ENCODE measurements around the gene CLCF1.

Gene CLCF1

GRCh38 chr11:67409261-67409666 lies 35.9 kb upstream of the CLCF1 start:
- Histone ChIP-seq H3K27ac (ENCODE audit: insufficient read depth in 1 of 2, low read depth in 1 of 2, low read length in 2 of 2, poor library complexity in 1 of 2, severe bottlenecking in 2 of 2) (peak overlapping the region in 1 of 2 experiments; percentile 64), H3K4me3 (ENCODE audit: control insufficient read depth in 1 of 7, extremely low read depth in 1 of 7, insufficient read depth in 4 of 7, low read depth in 2 of 7, low read length in 6 of 7) (peak overlapping the region in 5 of 7 experiments; percentile 10 to 58 (median 56)), H3K27me3 (replicated peaks in 2 of 5; ENCODE audit: control insufficient read depth in 4 of 5, insufficient read depth in 5 of 5, low read length in 4 of 5) (no peaks in the 10 kb centered on the region), H3K4me1 (ENCODE audit: control extremely low read depth in 1 of 4, control insufficient read depth in 4 of 4, insufficient read depth in 4 of 4, low read length in 3 of 4) (peaks cover 8 to 94% (median 92%) of the 10 kb centered on the region in 4 experiments), H3K9me3 (ENCODE audit: control extremely low read depth in 1 of 5, control insufficient read depth in 4 of 5, insufficient read depth in 2 of 5, low read depth in 1 of 5, low read length in 4 of 5) (no peaks in the 10 kb centered on the region), H3K36me3 (ENCODE audit: control insufficient read depth in 4 of 4, insufficient read depth in 4 of 4, low read length in 3 of 4) (peaks cover 0 to 37% (median 11%) of the 10 kb centered on the region in 4 experiments)
- CTCF ChIA-PET = interaction anchor here (1.6 to 3.4 kb wide), 2 partner anchors 10 to 19 kb away, joined by 7 to 22 read pairs; partner anchors contain the start of gene RPS6KB2
- DNase-seq = peak; percentile 61 to 92 (median 85)
- WGBS (ENCODE audit: insufficient coverage) = under 1% methylated on average over 23 of the region's 24 CpGs
- POLR2A ChIA-PET = interaction anchor here (0.8 to 1.3 kb wide), 3 partner anchors 10 to 28 kb away, joined by 3 to 15 read pairs (median 9); partner anchors contain the start of gene PTPRCAP

GRCh38 chr11:67408437-67409200 lies 35.2 kb upstream of the CLCF1 start:
- POLR2A ChIA-PET = interaction anchor here (0.8 to 1.3 kb wide), 3 partner anchors 10 to 29 kb away, joined by 3 to 15 read pairs (median 9); partner anchors contain the start of gene PTPRCAP
- 25% methylated on average over 9 of the region's 18 CpGs for WGBS (ENCODE audit: insufficient coverage)
- Histone ChIP-seq H3K4me3 (ENCODE audit: control insufficient read depth in 1 of 7, extremely low read depth in 1 of 7, insufficient read depth in 4 of 7, low read depth in 2 of 7, low read length in 6 of 7) (peak overlapping the region in 5 of 7 experiments; percentile 10 to 58 (median 56)), H3K27me3 (replicated peaks in 2 of 5; ENCODE audit: control insufficient read depth in 4 of 5, insufficient read depth in 5 of 5, low read length in 4 of 5) (no peaks in the 10 kb centered on the region), H3K27ac (ENCODE audit: insufficient read depth in 1 of 2, low read depth in 1 of 2, low read length in 2 of 2, poor library complexity in 1 of 2, severe bottlenecking in 2 of 2) (peak overlapping the region in 1 of 2 experiments; percentile 64), H3K9me3 (ENCODE audit: control extremely low read depth in 1 of 5, control insufficient read depth in 4 of 5, insufficient read depth in 2 of 5, low read depth in 1 of 5, low read length in 4 of 5) (no peaks in the 10 kb centered on the region), H3K4me1 (ENCODE audit: control extremely low read depth in 1 of 4, control insufficient read depth in 4 of 4, insufficient read depth in 4 of 4, low read length in 3 of 4) (peaks cover 8 to 99% (median 98%) of the 10 kb centered on the region in 4 experiments), H3K36me3 (ENCODE audit: control insufficient read depth in 4 of 4, insufficient read depth in 4 of 4, low read length in 3 of 4) (peaks cover 0 to 37% (median 11%) of the 10 kb centered on the region in 4 experiments)
- CTCF ChIA-PET = interaction anchor here (0.9 to 3.4 kb wide), 3 partner anchors 10 to 60 kb away, joined by 4 to 22 read pairs (median 7); partner anchors contain the start of genes RPS6KB2 and TMEM134
- DNase-seq = no peak

GRCh38 chr11:67407688-67408163 lies 34.3 kb upstream of the CLCF1 start:
- H3K27ac ChIP-seq (ENCODE audit: insufficient read depth in 1 of 2, low read depth in 1 of 2, low read length in 2 of 2, poor library complexity in 1 of 2, severe bottlenecking in 2 of 2) = no peak overlapping the region
- H3K9me3 ChIP-seq (ENCODE audit: control extremely low read depth in 1 of 5, control insufficient read depth in 4 of 5, insufficient read depth in 2 of 5, low read depth in 1 of 5, low read length in 4 of 5) = no peaks in the 10 kb centered on the region
- H3K4me3 ChIP-seq (ENCODE audit: control insufficient read depth in 1 of 7, extremely low read depth in 1 of 7, insufficient read depth in 4 of 7, low read depth in 2 of 7, low read length in 6 of 7) = peak overlapping the region in 3 of 7 experiments; percentile 1 to 57 (median 23)
- H3K27me3 ChIP-seq (replicated peaks in 2 of 5; ENCODE audit: control insufficient read depth in 4 of 5, insufficient read depth in 5 of 5, low read length in 4 of 5) = no peaks in the 10 kb centered on the region
- peaks cover 11 to 100% (median 98%) of the 10 kb centered on the region in 4 experiments for H3K4me1 ChIP-seq (ENCODE audit: control extremely low read depth in 1 of 4, control insufficient read depth in 4 of 4, insufficient read depth in 4 of 4, low read length in 3 of 4)
- CTCF ChIA-PET = interaction anchor here (0.9 to 3.4 kb wide), 3 partner anchors 11 to 61 kb away, joined by 3 to 22 read pairs (median 4); partner anchors contain the start of gene TMEM134
- no peak for DNase-seq
- POLR2A ChIA-PET = no interaction called here
- peaks cover 0 to 37% (median 11%) of the 10 kb centered on the region in 4 experiments for H3K36me3 ChIP-seq (ENCODE audit: control insufficient read depth in 4 of 4, insufficient read depth in 4 of 4, low read length in 3 of 4)
- 88% methylated on average over 11 of the region's 12 CpGs for WGBS (ENCODE audit: insufficient coverage)

GRCh38 chr11:67406969-67407687 lies 33.7 kb upstream of the CLCF1 start:
- Histone ChIP-seq H3K4me3 (ENCODE audit: control insufficient read depth in 1 of 7, extremely low read depth in 1 of 7, insufficient read depth in 4 of 7, low read depth in 2 of 7, low read length in 6 of 7) (peak overlapping the region in 1 of 7 experiments; percentile 23), H3K9me3 (ENCODE audit: control extremely low read depth in 1 of 5, control insufficient read depth in 4 of 5, insufficient read depth in 2 of 5, low read depth in 1 of 5, low read length in 4 of 5) (no peaks in the 10 kb centered on the region), H3K27me3 (replicated peaks in 2 of 5; ENCODE audit: control insufficient read depth in 4 of 5, insufficient read depth in 5 of 5, low read length in 4 of 5) (no peaks in the 10 kb centered on the region), H3K27ac (ENCODE audit: insufficient read depth in 1 of 2, low read depth in 1 of 2, low read length in 2 of 2, poor library complexity in 1 of 2, severe bottlenecking in 2 of 2) (peak overlapping the region in 1 of 2 experiments; percentile 34), H3K4me1 (ENCODE audit: control extremely low read depth in 1 of 4, control insufficient read depth in 4 of 4, insufficient read depth in 4 of 4, low read length in 3 of 4) (peaks cover 15 to 100% (median 98%) of the 10 kb centered on the region in 4 experiments), H3K36me3 (ENCODE audit: control insufficient read depth in 4 of 4, insufficient read depth in 4 of 4, low read length in 3 of 4) (peaks cover 0 to 37% (median 11%) of the 10 kb centered on the region in 4 experiments)
- 76% methylated on average over 7 of the region's 12 CpGs for WGBS (ENCODE audit: insufficient coverage)
- DNase-seq = no peak
- CTCF ChIA-PET = interaction anchor here (0.6 to 3.4 kb wide), 3 partner anchors 12 to 1272 kb away, joined by 3 to 22 read pairs (median 3); no protein-coding TSS in a partner anchor
- POLR2A ChIA-PET = no interaction called here

GRCh38 chr11:67406420-67406968 lies 33.1 kb upstream of the CLCF1 start:
- peak overlapping the region in 1 of 2 experiments; percentile 61 for H3K27ac ChIP-seq (ENCODE audit: insufficient read depth in 1 of 2, low read depth in 1 of 2, low read length in 2 of 2, poor library complexity in 1 of 2, severe bottlenecking in 2 of 2)
- no peak for DNase-seq
- no peaks in the 10 kb centered on the region for H3K9me3 ChIP-seq (ENCODE audit: control extremely low read depth in 1 of 5, control insufficient read depth in 4 of 5, insufficient read depth in 2 of 5, low read depth in 1 of 5, low read length in 4 of 5)
- no peak overlapping the region for H3K4me3 ChIP-seq (ENCODE audit: control insufficient read depth in 1 of 7, extremely low read depth in 1 of 7, insufficient read depth in 4 of 7, low read depth in 2 of 7, low read length in 6 of 7)
- ChIA-PET POLR2A (no interaction called here), CTCF (interaction anchor here (0.6 to 3.4 kb wide), 2 partner anchors 13 to 1271 kb away, joined by 3 to 22 read pairs; no protein-coding TSS in a partner anchor)
- peaks cover 0 to 37% (median 11%) of the 10 kb centered on the region in 4 experiments for H3K36me3 ChIP-seq (ENCODE audit: control insufficient read depth in 4 of 4, insufficient read depth in 4 of 4, low read length in 3 of 4)
- H3K4me1 ChIP-seq (ENCODE audit: control extremely low read depth in 1 of 4, control insufficient read depth in 4 of 4, insufficient read depth in 4 of 4, low read length in 3 of 4) = peaks cover 15 to 96% (median 95%) of the 10 kb centered on the region in 4 experiments
- no peaks in the 10 kb centered on the region for H3K27me3 ChIP-seq (replicated peaks in 2 of 5; ENCODE audit: control insufficient read depth in 4 of 5, insufficient read depth in 5 of 5, low read length in 4 of 5)
- 96% methylated on average over 11 of the region's 18 CpGs for WGBS (ENCODE audit: insufficient coverage)

- DNase-seq = no peak
- peaks cover 15 to 95% (median 93%) of the 10 kb centered on the region in 4 experiments for H3K4me1 ChIP-seq (ENCODE audit: control extremely low read depth in 1 of 4, control insufficient read depth in 4 of 4, insufficient read depth in 4 of 4, low read length in 3 of 4)
- peak overlapping the region in 1 of 2 experiments; percentile 61 for H3K27ac ChIP-seq (ENCODE audit: insufficient read depth in 1 of 2, low read depth in 1 of 2, low read length in 2 of 2, poor library complexity in 1 of 2, severe bottlenecking in 2 of 2)
- no peaks in the 10 kb centered on the region for H3K27me3 ChIP-seq (replicated peaks in 2 of 5; ENCODE audit: control insufficient read depth in 4 of 5, insufficient read depth in 5 of 5, low read length in 4 of 5)
- peaks cover 0 to 37% (median 11%) of the 10 kb centered on the region in 4 experiments for H3K36me3 ChIP-seq (ENCODE audit: control insufficient read depth in 4 of 4, insufficient read depth in 4 of 4, low read length in 3 of 4)
- CTCF ChIA-PET = interaction anchor here (1.3 to 6.1 kb wide), 3 partner anchors 13 to 32 kb away, joined by 3 to 60 read pairs (median 4); partner anchors contain the start of genes CARNS1 and PTPRCAP
- POLR2A ChIA-PET = interaction anchor here (2.1 kb wide), 1 partner anchor 15 kb away, joined by 8 read pairs; the partner anchor contains the start of gene RAD9A
- peak overlapping the region in 3 of 7 experiments; percentile 3 to 33 (median 28) for H3K4me3 ChIP-seq (ENCODE audit: control insufficient read depth in 1 of 7, extremely low read depth in 1 of 7, insufficient read depth in 4 of 7, low read depth in 2 of 7, low read length in 6 of 7)
- no peaks in the 10 kb centered on the region for H3K9me3 ChIP-seq (ENCODE audit: control extremely low read depth in 1 of 5, control insufficient read depth in 4 of 5, insufficient read depth in 2 of 5, low read depth in 1 of 5, low read length in 4 of 5)
- 98% methylated on average over 6 of the region's 9 CpGs for WGBS (ENCODE audit: insufficient coverage)
Measured at GRCh38 chr11:67405688-67406339, 32.4 kb upstream of the CLCF1 start.
